GM18861 (cell line): Measurements from ENCODE around the gene MRPL23.

ENCODE experiments used
- ATAC-seq: cut with Tn5 transposase; IDR thresholded peaks from one replicate; pipeline ENCODE4 v1.9.1; 2021; ENCODE audit not compliant: unreplicated experiment

MRPL23 gene

GRCh38 chr11:1946812-1947484 lies at the start of gene MRPL23:
TSS of gene MRPL23 (plus strand) at chr11:1947332. CDS start at chr11:1947363, 31 bp downstream.
- no peak for ATAC-seq

GRCh38 chr11:1899090-1899489 lies 48.0 kb upstream of the MRPL23 start:
- ATAC-seq: no peak

- ATAC-seq: no peak
These were observed 47.4 kb upstream of the MRPL23 start for GRCh38 chr11:1899686-1900085.

GRCh38 chr11:1906181-1906580 lies 41.0 kb upstream of the MRPL23 start:
- ATAC-seq: no peak

- ATAC-seq: no peak
These were observed 40.3 kb upstream of the MRPL23 start for GRCh38 chr11:1906611-1907423.

GRCh38 chr11:1908618-1909017 lies 38.5 kb upstream of the MRPL23 start:
- no peak for ATAC-seq

- ATAC-seq: no peak
These were observed 37.6 kb upstream of the MRPL23 start for GRCh38 chr11:1909524-1909923.

GRCh38 chr11:1912289-1912878 lies 34.7 kb upstream of the MRPL23 start:
- ATAC-seq: no peak

GRCh38 chr11:1913271-1914060 lies 33.7 kb upstream of the MRPL23 start:
- ATAC-seq: no peak

- ATAC-seq: no peak
These were observed 31.4 kb upstream of the MRPL23 start for GRCh38 chr11:1915795-1916131.

- no peak for ATAC-seq
These were observed 30.8 kb upstream of the MRPL23 start for GRCh38 chr11:1916132-1916985.

- no peak for ATAC-seq
These were observed 30.1 kb upstream of the MRPL23 start for GRCh38 chr11:1916986-1917522.

GRCh38 chr11:1917523-1918435 lies 29.4 kb upstream of the MRPL23 start:
- no peak for ATAC-seq

- ATAC-seq: no peak
These were observed 28.5 kb upstream of the MRPL23 start for GRCh38 chr11:1918436-1919315.

GRCh38 chr11:1919391-1920127 lies 27.6 kb upstream of the MRPL23 start, which contains the start of gene TNNT3:
TSS of gene TNNT3 (plus strand) at chr11:1919703. CDS start at chr11:1922875, 3,172 bp downstream.
- ATAC-seq: no peak

- ATAC-seq: no peak
These were observed 26.8 kb upstream of the MRPL23 start for GRCh38 chr11:1920128-1920908.
